NCI-H2107 (cell line): ENCODE measurements around the gene ZNF511.
"Not testable (repeated sequence)": the region's sequence is repeated elsewhere in the genome, so short reads cannot be mapped to it uniquely, and the experiment has no call there.

Experiments used
- DNase-seq: peaks from one replicate; lab custom pipeline; 2025; lab: John Stamatoyannopoulos, UW

The ZNF511 gene

DNA sequence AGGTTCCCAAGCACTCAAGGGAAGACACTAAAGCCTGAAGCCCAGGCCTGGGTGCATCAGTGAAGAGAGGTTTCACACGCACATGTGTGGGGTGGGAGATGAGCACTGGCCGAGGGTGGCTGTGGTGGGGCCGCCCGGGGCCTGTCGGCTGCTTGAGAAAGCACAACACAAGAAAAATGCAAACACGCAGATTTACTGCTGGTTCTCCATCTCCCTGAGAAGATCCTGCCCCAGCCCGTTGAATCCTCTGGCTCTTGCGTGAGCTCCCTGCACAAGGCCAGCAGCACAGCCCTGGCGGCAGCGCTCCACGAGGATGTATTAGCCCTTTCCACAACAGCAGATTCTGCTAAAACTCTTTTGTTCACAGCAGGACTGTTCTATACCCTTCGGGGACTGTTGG, 6.2 kb downstream of the ZNF511 start:
- no peak for DNase-seq

- no peak for DNase-seq
Observed at GRCh38 chr10:133315847-133316246, 7.1 kb downstream of the ZNF511 start.

- no peak for DNase-seq
Observed at GRCh38 chr10:133316266-133316665, 7.6 kb downstream of the ZNF511 start.

DNA sequence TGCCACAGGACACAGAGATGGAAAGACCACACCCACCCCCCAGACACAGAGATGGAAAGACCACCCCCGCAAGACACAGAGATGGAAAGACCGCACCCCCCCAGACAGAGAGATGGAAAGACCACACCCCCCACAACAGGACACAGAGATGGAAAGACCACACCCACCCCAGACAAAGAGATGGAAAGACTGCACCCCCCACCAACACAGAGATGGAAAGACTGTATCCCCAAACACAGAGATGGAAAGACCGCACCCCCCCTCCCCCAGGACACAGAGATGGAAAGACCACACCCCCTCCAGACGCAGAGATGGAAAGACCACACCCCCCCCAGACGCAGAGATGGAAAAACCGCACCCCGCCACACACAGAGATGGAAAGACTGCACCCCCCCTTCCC, 8.0 kb downstream of the ZNF511 start:
- no peak for DNase-seq

DNA sequence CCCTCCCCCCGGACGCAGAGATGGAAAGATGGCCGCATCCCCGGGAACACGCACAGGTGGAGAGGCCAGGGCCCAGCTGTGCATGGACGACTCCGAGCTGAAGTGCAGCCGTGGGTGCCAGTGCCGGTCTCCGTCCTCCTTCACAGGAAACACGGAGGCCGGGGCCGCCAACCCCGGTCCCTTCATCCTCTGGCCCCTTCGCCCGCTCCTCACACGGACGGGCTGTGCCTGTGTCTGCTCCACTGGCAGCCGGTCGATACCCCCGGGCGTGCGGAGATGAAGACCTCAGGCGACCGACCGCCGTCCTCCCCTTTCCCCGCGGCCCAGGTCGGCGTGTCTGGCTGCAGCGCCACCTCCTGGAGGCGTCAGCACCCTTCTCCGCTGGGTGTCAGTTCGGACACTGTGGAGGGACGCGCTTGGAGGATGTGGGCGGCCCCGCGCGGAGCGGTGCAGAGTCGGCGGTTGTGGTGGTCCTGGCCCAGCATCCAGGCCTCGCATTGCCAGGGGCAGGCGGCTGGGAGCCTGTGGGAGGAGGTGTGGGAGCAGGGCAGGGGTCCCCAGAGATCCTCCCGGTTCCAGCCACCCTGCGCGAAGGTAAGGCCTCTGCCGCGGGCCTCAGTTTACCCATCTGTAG, 9.9 kb downstream of the ZNF511 start:
- DNase-seq = peak; percentile 17

- DNase-seq = not testable (repeated sequence)
Observed at GRCh38 chr10:133320852-133321422, 12.2 kb downstream of the ZNF511 start.

DNA sequence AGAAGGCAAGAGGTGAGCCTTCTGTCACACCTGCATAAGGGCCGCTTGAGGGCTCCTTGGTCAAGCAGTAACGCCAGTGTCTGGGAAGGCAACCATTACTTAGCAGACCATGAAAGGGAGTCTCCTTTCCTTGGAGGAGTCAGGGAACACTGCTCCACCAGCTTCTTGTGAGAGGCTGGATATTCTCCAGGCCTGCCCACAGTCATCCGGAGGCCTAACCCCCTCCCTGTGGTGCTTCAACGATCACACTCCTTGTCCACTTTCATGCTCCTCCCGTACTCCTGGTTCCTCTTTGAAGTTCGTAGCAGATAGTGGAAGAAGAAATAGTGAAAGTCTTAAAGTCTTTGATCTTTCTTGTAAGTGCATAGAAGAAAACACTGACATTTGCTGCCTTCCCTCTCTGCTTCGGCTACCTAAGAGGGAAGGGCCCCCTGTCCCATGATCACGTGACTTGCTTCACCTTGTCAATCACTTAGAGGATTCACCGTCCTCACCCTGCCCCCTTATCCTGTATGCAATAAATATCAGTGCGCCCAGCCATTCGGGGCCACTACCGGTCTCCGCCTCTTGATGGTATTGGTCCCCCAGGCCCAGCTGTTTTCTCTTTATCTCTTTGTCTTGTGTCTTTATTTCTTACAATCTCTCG, 13.5 kb downstream of the ZNF511 start:
- DNase-seq = not testable (repeated sequence)

DNA sequence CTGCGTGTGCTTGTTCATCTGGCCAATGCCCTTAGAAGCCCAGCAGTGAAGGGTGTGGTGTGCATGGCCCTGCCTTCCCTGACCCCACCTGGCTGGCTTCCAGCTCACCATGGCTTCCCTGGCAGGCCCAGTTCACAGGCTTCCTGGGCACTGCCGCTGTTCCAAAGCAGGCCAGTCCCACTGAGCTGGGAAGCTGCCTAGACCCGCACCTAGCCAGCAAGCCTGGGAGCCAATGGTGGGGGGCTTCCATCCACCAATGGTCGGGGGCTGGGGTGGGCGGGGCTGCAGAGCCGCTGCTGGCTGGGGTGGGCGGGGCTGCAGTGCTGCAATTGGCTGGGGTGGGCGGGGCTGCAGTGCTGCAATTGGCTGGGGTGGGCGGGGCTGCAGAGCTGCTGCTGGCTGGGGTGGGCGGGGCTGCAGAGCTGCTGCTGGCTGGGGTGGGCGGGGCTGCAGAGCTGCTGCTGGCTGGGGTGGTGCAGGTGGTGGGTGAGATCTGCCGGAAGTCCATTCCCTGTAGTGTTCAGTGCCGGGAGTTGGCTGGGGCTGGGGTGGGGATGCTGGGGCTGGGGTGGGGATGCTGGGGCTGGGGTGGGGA, 15.6 kb downstream of the ZNF511 start:
- DNase-seq = no peak

- no peak for DNase-seq
Observed at GRCh38 chr10:133324857-133325260, 16.1 kb downstream of the ZNF511 start.

DNA sequence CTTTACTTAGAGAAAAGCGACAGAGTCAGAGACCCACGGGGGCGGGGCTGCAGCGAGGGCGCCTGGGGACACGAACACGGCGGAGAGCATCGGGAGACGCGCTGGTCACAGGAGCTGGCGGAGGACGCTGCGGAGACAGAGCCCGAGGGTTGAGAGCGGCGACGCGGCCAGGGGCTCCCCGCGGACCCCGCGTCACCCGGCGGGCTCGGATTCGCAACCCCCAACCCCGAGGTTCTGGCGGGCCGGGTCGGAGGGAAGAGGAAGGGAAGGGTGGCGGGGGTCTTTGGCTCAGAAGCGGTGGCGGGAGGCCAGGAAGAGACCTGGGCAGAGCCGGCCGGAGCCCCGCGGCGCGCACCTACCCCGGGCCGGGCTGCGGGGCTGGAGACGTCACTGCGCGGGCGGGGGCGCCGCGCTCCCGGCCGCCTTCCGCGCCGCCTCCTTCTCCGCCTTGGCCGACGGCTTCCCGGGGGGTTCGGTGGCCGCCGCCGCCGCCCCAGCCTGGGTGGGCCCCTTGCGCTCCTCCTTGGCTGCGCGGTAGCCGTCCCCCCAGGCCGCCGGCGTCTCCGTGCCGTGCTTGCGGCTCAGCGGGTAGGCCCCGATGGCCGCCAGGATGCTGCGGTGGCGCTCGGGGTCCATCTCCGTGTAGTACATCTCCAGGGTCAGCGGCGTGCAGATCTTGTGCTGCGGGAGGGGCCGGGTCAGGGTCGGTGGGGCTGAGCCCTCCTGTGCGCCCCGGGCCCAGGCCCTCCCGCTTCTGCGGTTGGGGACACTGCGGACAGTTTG, 16.9 kb downstream of the ZNF511 start:
- DNase-seq = no peak

DNA sequence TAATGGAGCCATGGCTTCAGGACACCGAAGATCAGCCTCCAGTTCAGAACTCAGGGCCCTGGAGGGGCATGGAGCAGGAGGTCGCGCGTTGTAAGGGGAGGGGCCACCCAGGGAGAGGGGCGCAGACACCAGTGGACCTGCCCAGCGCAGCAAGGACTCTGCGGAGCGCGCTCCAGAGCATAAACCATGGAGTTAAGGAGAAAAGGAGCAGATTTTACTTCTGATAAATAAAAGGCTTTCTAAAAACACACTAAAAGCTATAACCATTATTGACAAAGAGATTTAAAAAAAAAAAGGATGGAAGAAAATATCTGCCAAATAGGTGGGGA, 17.5 kb downstream of the ZNF511 start:
- DNase-seq = no peak

DNA sequence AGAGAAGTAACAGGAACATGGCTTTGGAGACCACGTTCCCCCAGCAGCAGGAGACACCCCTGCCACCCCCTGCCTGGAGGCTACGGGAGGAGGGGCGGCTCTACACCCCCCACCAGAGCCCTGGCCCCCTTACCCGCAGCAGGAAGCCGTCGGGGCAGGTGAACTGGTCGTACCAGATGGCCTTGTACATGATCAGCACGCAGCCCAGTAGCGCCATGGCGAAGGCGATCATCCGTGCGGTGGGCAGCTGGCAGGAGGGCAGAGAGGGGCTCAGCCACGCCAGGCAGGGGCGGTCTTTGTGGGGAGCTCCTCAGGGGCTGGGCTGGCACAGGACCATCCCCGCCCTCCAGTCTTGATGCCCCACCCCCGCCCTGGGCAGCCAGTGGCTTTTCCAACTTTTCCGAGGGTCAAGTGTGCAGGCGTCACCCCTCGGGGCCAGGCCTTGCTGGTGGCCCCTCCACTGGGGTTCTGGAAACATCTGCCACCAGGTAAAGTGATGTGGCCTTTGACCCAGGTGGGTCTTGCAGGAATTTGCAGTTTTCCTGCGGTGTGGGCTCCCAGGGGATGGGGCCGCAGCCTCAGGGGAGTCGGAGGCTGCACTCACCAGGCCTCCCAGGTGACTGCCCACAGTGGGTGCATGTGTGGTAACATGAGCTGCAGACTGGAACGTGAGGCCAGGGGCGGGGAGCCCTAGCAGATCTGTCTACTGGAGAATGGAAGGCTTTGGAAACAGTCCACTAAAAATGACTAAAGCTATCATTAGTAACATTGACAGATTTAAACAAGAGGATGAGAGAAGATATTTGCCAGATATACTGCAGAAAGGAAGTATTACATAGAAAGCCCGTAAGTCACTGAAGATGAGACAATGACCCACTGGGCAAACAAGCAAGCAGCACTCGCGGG, 18.3 kb downstream of the ZNF511 start:
- no peak for DNase-seq

GRCh38 chr10:133327651-133328357, 19.1 kb downstream of the ZNF511 start:
- no peak for DNase-seq

DNA sequence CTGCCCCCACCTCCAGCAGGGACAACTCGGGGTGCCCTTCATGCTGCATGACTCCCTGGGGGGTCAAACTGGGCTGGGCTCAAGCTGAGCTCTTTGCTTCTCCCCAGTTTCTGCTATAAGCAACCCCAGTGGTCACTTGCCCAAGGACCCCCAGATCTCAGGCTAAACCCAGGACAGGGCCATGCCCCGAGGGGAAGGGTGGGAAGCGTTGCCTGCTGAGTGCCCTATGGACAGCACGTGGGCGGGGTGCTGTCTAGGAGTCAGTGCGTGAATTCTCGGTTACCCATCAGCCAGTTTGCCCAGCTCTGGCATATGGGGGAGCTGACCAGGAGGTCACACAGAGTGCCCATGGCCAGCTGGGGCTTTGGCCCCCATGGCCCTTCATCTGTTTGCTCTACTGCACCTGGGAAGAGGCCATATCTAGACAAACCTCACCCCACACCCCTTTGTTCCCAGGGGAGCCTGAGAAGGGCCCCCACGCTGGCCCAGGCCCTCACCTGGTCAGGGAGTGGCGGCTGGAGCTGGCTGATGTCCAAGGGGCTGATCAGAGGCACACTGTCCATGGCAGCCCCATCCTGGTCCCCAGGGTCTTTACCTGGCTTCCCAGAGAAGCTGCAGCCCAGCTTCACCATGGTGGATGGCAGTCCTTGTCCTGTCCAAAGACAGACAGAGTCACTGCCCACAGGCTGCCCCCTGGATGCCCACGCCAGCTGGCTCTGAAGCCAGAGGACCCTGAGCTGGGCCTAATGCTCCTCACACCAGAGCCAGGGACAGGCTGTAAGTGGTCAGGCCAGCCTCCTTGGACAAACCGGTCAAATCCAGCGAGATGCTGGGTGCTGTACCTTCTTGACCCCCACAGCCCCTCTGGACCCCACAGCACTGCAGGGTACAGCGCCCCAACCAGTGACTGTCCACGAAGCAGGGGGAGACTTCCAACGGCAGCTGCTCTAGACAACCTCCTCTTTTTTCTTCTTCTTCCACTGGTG, 19.9 kb downstream of the ZNF511 start:
- no peak for DNase-seq

DNA sequence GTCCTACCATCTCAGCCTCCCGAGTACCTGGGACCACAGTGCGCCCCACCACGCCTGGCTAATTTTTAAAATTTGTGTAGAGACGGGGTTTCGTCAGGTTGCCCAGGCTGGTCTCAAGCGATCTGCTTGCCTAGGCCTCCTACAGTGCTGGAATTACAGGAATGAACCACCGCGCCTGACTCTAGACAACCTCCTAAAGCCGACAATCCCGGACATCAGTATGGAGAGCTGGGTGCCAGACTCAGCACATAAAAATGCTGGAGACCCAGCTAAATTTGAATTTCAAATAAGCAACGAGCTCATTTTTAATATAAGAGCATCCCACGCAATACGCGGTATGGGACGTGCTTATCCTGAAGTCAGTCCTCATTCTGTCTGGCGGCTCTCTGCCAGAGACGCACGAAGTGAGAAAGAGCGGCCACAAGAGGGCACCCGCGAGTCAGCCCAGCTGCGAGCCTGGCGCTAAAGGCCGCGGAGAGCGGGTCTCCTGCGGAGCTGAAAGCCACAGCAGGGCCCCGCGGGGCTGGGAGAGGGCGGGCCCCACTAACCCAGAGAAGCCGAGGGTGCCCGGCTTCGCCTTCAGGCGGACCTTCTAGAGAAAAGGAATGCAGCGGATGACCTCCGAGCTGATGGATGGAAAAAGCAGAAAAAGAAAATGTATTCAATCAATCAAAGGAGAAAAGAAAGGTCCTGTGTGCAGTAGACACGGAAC, 20.9 kb downstream of the ZNF511 start:
- DNase-seq = peak; percentile 59

- no peak for DNase-seq
Observed at GRCh38 chr10:133332936-133333699, 24.4 kb downstream of the ZNF511 start.

GRCh38 chr10:133334503-133335245, 26.0 kb downstream of the ZNF511 start:
- DNase-seq = no peak
